ENCODE data around the gene ORM2.
"Not testable (repeated sequence)": the region's sequence is repeated elsewhere in the genome, so short reads cannot be mapped to it uniquely, and the experiment has no call there.

The ORM2 gene

GRCh38 chr9:114329625-114330022 is at the start of gene ORM2:
Gene ORM2 (plus strand): TSS chr9:114329869. CDS start chr9:114329905, 36 bp downstream.
- not testable (repeated sequence) for DNase-seq (ENCODE audit: low spot score)

DNA sequence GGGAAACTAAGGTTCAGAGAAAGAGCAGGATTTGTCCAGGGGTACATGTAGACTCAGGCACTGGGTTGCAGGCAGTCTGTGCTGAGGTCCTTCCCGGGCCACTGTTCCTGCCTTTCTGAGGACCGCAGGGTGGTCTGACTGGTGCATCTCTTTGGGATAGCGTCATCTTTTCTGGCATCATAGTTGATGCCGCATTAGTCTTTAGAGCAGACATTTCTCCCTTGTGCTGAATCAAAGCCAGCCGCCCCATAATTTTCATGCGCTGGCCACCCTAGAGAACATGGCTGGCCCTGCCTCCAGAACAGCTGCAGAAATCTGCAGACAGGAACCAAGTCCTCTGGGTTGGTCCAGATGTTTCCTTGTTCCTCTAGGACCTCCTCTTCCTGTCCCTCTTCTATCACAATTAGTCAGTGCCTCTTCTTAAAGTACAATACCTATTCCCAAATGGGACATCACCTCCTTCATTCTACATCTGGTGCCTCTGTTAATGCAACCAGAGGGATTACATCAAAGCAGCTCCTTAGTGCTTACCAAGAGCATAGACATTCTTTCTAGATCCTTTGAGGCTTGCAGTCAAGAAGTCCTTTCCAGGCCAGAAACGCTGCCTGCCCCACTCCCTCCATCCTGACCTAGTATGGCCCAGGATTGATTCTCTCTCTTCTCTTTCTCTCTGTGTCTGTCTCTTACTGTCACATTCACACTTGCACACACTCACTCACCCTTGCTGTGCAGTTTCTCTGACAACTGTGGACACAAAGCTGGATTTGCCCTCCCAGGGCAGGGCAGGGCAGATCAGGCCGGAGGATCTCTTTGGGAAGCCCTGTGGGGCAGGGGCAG is 48.8 kb upstream of the ORM2 start:
- peak; percentile 35 for DNase-seq (ENCODE audit: low spot score)

- no peak for DNase-seq (ENCODE audit: low spot score)
Observed at GRCh38 chr9:114281473-114282103, 48.1 kb upstream of the ORM2 start.

- DNase-seq (ENCODE audit: low spot score), result no peak
Observed at GRCh38 chr9:114282104-114282485, 47.6 kb upstream of the ORM2 start.

- DNase-seq (ENCODE audit: low spot score), result no peak
Observed at GRCh38 chr9:114282507-114282906, 47.2 kb upstream of the ORM2 start.

GRCh38 chr9:114282926-114283325 is 46.7 kb upstream of the ORM2 start:
- DNase-seq (ENCODE audit: low spot score), result peak; percentile 68

DNA sequence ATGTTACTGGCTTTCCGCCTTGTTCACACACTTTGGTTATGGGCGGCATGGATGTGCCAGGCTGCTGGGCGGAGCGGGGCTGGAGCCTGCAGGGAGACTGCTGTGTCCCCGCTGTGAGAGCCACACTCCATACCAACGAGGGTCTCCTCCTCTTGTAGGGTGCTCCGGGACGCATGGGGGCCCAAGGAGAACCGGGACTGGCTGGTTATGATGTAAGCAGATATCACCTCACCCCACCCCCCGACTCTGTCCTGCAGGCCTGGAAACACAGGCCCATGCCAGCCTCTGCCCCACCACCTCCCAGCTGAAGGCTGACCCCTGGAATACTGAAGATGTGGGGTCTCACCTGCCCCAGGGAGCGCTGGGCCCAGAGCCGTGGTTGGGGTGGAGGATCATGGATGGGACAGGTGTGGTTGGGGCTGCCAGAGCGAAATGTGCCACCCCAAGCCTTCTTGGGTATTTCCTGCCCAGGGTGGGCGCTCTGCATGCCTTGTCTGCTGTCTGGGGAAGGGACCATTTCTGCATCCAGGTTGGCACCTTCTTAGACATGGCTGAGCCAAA is 46.0 kb upstream of the ORM2 start:
- no peak for DNase-seq (ENCODE audit: low spot score)

- DNase-seq (ENCODE audit: low spot score), result no peak
Observed at GRCh38 chr9:114284316-114285060, 45.2 kb upstream of the ORM2 start.

DNA sequence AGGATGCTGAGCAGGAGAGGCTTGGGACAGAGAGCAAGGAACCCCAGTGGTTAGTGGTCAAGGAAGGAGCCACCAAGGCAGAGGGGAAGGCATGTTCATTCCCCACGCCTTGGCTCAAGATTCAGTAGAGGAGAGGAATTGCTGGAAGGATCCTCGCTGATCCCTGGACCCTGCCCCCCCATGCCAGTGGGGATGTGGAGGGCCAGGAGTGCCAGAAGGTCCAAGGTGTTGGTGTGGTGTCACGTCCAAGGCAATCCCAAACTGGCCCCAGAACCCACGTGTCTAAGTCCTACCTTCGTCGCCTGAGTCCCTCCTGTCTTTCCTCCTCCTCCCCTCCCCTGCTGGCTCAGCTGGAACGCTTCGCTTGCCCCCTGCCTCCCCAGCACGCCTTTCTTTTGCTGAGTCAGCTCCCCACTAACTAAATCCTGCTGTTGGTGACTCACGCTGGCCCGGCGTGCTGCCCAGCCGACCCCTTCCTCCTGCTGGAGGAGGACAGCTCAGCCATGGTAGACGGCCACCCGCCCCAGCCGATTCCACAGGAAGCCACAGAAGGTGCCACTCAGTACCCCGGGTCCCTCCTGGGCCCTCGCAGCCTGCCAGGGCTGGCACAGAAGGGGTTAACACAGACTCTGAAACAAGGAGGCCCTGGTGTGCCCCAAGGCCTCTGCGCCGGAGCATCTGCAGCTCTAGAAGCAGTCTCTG is 44.4 kb upstream of the ORM2 start:
- DNase-seq (ENCODE audit: low spot score), result peak; percentile 93

DNA sequence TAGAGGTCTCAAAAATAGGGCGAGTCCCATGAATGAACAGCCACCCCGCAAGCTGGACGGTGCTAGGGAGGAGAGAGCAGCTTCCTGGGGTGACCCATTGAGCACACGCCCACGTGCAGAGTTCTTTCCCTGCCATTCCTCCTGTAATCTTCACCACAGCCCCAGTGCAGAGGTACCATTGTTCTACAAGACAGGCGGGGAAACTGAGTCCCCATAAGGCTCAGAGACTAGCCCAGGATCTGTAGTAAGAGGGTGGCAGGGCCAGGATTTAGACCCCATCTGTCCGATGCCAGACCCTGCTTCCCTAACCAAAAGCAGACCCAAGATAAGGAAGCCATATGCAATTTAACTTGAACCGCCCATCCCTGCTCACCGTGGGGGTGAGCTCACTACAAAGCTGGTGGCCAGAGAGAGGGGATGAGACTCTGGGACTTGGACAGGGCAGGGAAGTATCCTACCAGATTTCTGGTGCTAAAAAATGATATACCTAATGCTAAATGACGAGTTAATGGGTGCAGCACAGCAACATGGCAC is 43.5 kb upstream of the ORM2 start:
- no peak for DNase-seq (ENCODE audit: low spot score)

- DNase-seq (ENCODE audit: low spot score), result no peak
Observed at GRCh38 chr9:114287001-114287762, 42.5 kb upstream of the ORM2 start.

DNA sequence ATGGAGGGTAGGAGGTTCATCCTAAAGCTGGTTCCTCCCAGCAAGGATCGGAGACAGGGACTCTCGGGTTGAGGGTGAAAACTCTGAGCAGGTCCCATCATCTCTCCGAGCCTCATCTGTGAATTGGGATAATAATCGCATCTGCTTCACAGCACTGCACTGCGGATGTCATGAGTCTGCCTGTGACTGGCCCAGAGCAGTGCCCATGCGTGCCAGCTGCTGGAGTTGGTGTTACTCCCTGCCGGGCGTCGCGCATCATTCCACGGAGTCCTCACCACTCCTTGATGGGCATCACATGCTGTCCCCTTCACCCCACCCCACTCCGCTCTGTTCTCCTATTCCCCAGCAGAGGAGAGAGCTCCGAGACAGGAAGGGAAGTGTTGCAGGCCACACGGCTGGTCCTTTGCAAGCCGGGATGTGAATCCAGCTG is 41.9 kb upstream of the ORM2 start:
- no peak for DNase-seq (ENCODE audit: low spot score)

- peak; percentile 72 for DNase-seq (ENCODE audit: low spot score)
Observed at GRCh38 chr9:114288193-114289091, 41.2 kb upstream of the ORM2 start.

DNA sequence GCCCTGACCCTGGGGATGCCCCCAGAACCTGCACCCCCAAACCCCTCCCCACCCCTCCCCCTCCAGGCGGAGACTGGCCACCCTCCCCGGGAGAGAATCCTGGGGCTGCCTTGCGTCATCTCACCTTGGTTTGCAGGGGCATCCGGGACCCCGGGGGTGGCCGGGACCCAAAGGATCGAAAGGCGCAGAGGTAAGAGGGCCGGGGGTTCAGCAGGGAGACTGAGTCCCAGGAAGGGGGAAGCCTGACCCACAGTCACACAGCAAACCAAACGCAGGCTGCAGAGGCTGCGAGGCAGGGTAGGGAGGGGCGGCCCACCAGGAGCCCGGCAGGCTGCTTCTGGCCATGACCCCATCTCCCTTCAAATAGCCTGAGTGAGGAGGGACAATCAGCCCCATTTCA is 40.6 kb upstream of the ORM2 start:
- no peak for DNase-seq (ENCODE audit: low spot score)

DNA sequence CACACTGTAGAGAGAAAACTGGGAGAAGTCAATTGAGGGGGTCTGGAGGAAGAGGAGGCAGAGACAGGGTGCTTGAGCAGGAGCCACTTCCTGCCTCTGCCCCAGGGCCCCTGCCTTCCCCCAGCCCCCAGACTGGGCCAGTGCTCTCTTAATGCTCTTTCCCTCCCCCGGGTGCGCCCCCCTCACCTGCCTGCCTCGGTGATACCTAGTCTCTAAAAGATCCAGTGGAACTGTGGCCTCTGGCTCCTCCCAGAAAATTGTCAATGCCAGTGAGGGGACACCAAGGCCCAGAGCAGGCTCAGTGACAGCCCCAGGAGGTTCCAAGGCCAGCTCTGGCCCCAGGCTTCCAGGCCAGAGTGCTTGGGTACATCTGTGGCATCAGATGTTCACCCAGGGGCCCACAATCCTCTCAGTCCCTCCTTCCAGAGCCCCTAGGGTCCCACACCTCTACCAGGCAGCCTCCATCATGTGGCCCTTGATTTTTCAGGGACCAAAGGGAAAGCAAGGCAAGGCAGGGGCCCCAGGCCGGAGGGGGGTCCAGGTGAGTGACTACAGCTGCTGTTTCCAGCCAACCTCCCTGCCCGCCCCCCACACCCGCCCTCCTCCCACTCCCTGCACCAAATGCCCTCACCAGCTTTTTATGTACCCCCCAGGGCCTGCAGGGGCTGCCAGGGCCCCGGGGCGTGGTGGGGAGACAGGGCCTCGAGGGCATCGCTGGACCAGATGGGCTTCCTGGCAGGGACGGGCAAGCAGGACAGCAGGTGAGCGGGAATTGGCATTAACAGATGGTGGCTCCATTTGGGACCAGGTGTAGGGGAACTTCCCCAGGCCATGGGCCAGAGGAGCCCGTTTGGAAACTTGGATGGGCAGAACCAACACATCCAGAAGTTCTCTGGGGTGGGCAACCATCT is 39.8 kb upstream of the ORM2 start:
- DNase-seq (ENCODE audit: low spot score), result no peak

GRCh38 chr9:114290561-114290986 is 39.1 kb upstream of the ORM2 start:
- no peak for DNase-seq (ENCODE audit: low spot score)

DNA sequence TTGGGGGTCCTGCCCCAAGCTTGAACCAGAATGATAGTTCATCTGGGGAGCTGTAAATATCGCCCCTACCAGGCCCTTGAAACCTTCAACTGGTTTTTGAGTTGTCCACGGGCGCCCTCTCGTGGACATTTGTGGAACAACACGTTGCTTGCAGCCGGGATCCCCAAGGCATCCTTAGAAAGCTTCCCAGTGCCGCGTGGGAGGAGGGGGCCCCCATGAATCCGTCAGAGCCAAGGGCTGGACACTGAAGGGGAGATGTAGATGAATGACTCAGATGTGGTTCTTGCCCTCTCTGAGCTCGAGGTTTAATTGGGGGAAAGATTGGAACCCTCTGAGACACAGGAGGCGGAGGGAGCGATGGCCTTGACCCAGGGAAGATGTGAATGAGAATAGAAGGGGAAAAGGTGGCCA is 38.6 kb upstream of the ORM2 start:
- peak; percentile 83 for DNase-seq (ENCODE audit: low spot score)

- no peak for DNase-seq (ENCODE audit: low spot score)
Observed at GRCh38 chr9:114291886-114292590, 37.6 kb upstream of the ORM2 start.
